ENCODE results near the gene ATN1. TPM values are rescaled to one million over a fixed set of nuclear protein-coding genes. Genes with fewer than 3 reads are reported as not detected.

The ATN1 gene
- total and polyA plus RNA-seq, 9 of the 15 experiments (the other 6 are each of a cell fraction or from before 2014, with no cell fraction given), result 0.15 to 49.8 (median 2.7) TPM

DNA sequence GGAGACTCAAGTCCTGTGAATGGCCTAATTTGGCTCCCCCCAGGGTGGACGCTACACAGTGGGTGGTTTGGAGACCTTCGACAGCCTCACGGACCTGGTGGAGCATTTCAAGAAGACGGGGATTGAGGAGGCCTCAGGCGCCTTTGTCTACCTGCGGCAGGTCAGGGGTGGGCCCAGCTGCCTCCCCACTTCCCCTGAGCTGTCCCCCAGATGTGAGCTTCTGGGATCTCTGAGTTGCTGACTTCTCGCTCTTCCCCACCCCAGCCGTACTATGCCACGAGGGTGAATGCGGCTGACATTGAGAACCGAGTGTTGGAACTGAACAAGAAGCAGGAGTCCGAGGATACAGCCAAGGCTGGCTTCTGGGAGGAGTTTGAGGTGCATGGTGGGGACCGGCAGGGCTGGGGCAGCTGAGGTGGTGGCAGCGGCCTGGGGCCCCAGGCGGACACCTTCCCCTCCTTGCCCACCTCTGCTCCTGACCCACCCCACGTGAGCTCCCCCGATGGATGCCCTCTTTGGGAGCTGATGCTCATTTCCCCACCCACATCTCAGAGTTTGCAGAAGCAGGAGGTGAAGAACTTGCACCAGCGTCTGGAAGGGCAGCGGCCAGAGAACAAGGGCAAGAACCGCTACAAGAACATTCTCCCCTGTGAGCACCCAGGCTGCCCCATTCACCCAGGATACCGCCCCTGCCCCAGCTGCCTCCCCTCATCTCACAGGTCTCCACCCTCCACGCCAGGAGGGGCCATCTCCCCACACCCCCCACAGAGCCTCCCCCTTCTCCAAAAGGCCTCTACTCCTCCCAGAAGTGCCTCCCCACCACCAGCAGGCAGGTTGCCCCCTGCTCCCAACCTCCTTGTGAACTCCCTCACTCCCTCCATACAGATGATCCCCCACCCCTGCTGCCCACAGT is 27.6 kb downstream of the ATN1 start:
- H3K79me2 ChIP-seq (ENCODE audit: control insufficient read depth, insufficient read depth, low read length), result no peaks in the 10 kb centered on the region
- no peak for FAIRE-seq
- in situ Hi-C loops (cut with MboI), result no loop called here

More for the DNA sequence above, 27.6 kb downstream of the ATN1 start:
- Histone ChIP-seq H2AFZ (ENCODE audit: low read depth, low read length) (no peak overlapping the region), H4K20me1 (replicated peaks; ENCODE audit: control insufficient read depth, insufficient read depth, low read length) (no peaks in the 10 kb centered on the region), H3K4me2 (ENCODE audit: insufficient read depth, low read length) (no peak overlapping the region), H3K27ac (ENCODE audit: extremely low read depth, low read depth, low read length) (no peak overlapping the region), H3K9me3 (replicated peaks; ENCODE audit: control insufficient read depth, insufficient read depth, low read depth, low read length) (no peaks in the 10 kb centered on the region), H3K4me1 (replicated peaks in 1 of 2; ENCODE audit: control insufficient read depth in 2 of 2, insufficient read depth in 2 of 2, low read length in 2 of 2) (peaks cover 9 to 64% of the 10 kb centered on the region in 2 experiments), H3K36me3 (ENCODE audit: control insufficient read depth, insufficient read depth, low read length) (no peaks in the 10 kb centered on the region), H3K27me3 (ENCODE audit: control insufficient read depth in 2 of 2, insufficient read depth in 2 of 2, low read length in 2 of 2) (no peaks in the 10 kb centered on the region), H3K9me1 (ENCODE audit: control insufficient read depth, insufficient read depth, low read length) (no peaks in the 10 kb centered on the region), H3K9ac (ENCODE audit: insufficient read depth in 1 of 2, low read depth in 2 of 2, low read length in 2 of 2) (peak overlapping the region in 1 of 2 experiments; percentile 17; a peak in 2 of 4 replicates), H3K4me3 (no peak overlapping the region)
- BruUV-seq (replicated peaks), result no TSS peak
- TF ChIP-seq ZNF384 (IDR thresholded peaks at IDR 0.05; ENCODE audit: low read depth, low read length) (no peak), BHLHE40 (IDR thresholded peaks at IDR 0.05; ENCODE audit: low read length) (no peak), NFE2 (IDR thresholded peaks at IDR 0.05; ENCODE audit: low read depth) (no peak), ZNF134 (CRISPR knock-in tag; conservative IDR thresholded peaks at IDR 0.05) (no peak), PHTF2 (CRISPR knock-in tag; IDR thresholded peaks at IDR 0.05) (no peak), WHSC1 (IDR thresholded peaks at IDR 0.05; ENCODE audit: low read length) (no peak), ZNF644 (tag; IDR thresholded peaks at IDR 0.05; ENCODE audit: low read depth) (no peak), SNRNP70 (optimal IDR thresholded peaks at IDR 0.05; ENCODE audit: low read depth, low read length) (no peak), HNRNPK (IDR thresholded peaks at IDR 0.05; ENCODE audit: low read depth, low read length, poor library complexity, severe bottlenecking) (no peak), ETV5 (CRISPR knock-in tag; IDR thresholded peaks at IDR 0.05; ENCODE audit: low read depth) (no peak), RBFOX2 (IDR thresholded peaks at IDR 0.05; ENCODE audit: low read depth, low read length) (no peak)
- TF ChIP-seq, protein P1, sequence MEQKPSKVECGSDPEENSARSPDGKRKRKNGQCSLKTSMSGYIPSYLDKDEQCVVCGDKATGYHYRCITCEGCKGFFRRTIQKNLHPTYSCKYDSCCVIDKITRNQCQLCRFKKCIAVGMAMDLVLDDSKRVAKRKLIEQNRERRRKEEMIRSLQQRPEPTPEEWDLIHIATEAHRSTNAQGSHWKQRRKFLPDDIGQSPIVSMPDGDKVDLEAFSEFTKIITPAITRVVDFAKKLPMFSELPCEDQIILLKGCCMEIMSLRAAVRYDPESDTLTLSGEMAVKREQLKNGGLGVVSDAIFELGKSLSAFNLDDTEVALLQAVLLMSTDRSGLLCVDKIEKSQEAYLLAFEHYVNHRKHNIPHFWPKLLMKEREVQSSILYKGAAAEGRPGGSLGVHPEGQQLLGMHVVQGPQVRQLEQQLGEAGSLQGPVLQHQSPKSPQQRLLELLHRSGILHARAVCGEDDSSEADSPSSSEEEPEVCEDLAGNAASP (IDR thresholded peaks at IDR 0.05), result no peak
- TF ChIP-seq, protein P2, sequence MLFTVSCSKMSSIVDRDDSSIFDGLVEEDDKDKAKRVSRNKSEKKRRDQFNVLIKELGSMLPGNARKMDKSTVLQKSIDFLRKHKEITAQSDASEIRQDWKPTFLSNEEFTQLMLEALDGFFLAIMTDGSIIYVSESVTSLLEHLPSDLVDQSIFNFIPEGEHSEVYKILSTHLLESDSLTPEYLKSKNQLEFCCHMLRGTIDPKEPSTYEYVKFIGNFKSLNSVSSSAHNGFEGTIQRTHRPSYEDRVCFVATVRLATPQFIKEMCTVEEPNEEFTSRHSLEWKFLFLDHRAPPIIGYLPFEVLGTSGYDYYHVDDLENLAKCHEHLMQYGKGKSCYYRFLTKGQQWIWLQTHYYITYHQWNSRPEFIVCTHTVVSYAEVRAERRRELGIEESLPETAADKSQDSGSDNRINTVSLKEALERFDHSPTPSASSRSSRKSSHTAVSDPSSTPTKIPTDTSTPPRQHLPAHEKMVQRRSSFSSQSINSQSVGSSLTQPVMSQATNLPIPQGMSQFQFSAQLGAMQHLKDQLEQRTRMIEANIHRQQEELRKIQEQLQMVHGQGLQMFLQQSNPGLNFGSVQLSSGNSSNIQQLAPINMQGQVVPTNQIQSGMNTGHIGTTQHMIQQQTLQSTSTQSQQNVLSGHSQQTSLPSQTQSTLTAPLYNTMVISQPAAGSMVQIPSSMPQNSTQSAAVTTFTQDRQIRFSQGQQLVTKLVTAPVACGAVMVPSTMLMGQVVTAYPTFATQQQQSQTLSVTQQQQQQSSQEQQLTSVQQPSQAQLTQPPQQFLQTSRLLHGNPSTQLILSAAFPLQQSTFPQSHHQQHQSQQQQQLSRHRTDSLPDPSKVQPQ (CRISPR knock-in tag; IDR thresholded peaks at IDR 0.05; ENCODE audit: borderline replicate concordance), result no peak
- CTCF ChIA-PET (ENCODE audit: low intra/inter-chr PET ratio), result no interaction called here
- POLR2A ChIA-PET, result interaction anchor here (8.0 kb wide), 1 partner anchor 10 kb away, joined by 98 read pairs; the partner anchor contains the start of genes C12orf57 and RNU7-1
- WGBS (ENCODE audit: insufficient coverage, low coverage, missing lambda C conversion rate), result 78% methylated on average over 13 of the region's 22 CpGs
- DNase-seq (ENCODE audit: extremely low read depth in 1 of 4, low spot score in 3 of 4), result no peak
- intact Hi-C loops (cut with micrococcal nuclease), result no loop called here
- ATAC-seq, result no peak

Data from K562 (cell line).